Measurements from ENCODE around the gene ACTG2.

DNA sequence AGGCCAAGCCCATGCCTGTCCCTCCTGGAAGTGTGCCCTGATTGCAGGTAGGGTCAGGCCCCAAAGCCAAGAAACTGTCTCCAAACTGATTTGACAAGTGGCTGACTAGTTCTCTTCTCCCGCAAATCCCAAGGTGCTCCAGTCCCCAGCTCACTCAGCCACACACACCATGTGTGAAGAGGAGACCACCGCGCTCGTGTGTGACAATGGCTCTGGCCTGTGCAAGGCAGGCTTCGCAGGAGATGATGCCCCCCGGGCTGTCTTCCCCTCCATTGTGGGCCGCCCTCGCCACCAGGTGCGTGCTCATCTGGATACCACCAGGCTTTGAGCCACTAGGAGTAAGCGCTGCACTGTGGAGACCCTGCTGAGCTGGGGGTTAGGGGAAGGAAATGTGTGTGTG is 8.3 kb downstream of the ACTG2 start:
- TF ChIP-seq, protein P1, sequence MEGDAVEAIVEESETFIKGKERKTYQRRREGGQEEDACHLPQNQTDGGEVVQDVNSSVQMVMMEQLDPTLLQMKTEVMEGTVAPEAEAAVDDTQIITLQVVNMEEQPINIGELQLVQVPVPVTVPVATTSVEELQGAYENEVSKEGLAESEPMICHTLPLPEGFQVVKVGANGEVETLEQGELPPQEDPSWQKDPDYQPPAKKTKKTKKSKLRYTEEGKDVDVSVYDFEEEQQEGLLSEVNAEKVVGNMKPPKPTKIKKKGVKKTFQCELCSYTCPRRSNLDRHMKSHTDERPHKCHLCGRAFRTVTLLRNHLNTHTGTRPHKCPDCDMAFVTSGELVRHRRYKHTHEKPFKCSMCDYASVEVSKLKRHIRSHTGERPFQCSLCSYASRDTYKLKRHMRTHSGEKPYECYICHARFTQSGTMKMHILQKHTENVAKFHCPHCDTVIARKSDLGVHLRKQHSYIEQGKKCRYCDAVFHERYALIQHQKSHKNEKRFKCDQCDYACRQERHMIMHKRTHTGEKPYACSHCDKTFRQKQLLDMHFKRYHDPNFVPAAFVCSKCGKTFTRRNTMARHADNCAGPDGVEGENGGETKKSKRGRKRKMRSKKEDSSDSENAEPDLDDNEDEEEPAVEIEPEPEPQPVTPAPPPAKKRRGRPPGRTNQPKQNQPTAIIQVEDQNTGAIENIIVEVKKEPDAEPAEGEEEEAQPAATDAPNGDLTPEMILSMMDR (IDR thresholded peaks at IDR 0.05; ENCODE audit: low read length) = no peak
- no peak for TF ChIP-seq EZH2phosphoT487 (IDR thresholded peaks at IDR 0.05; ENCODE audit: low read length)

Data from MM.1S (cell line).